NCI-H748 (cell line): ENCODE data around the gene AGTRAP.

Experiments used
- DNase-seq: peaks from one replicate; lab custom pipeline; 2025; ENCODE audit not compliant: unreplicated experiment; lab: John Stamatoyannopoulos, UW

The AGTRAP gene

DNA sequence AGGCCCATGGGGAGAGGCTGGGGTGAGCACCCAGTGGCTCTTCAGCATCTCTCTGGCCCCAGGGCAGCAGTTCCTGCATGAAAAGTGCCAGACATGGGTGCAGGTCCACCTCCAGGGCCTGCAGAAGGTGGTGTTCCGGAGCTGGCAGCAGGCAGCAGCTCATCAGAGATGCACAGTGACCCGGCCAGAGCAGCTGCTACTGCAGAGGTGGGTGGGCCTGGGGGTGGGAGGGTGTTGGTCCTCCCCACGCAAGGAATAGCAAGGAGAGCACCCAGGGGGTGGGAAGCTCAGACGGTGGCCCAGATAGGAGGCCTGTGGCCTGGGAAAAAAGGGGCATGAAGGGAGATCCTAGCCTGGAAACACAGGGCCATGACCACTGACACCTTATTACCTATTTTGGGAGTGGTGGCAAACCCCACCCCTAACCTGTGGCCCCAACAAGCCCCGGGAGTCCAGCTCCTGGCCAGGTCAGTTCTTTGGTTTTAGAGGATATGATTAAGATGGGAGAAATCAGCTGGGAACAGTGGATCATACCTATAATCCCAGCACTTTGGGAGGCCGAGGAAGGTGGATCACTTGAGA is 46.3 kb downstream of the AGTRAP start:
- DNase-seq, result no peak

DNA sequence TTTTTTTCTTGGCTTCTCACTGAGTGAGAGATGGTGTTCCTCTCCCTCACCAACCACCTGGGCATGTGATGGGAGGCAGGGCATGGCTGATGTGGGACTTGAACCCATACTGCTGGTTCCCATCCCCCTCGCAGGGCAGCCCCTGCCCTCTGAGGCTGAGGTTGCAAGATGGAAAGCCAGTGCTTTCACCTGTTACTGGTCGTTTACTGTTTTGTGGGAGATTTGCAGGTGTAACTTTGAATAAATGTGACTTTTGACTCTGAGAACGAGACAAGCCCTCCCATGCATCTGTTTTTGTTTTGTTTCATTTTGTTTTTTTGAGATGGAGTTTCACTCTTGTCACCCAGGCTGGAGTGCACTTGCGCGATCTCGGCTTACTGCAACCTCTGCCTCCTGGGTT is 47.6 kb downstream of the AGTRAP start:
- DNase-seq, result no peak

DNA sequence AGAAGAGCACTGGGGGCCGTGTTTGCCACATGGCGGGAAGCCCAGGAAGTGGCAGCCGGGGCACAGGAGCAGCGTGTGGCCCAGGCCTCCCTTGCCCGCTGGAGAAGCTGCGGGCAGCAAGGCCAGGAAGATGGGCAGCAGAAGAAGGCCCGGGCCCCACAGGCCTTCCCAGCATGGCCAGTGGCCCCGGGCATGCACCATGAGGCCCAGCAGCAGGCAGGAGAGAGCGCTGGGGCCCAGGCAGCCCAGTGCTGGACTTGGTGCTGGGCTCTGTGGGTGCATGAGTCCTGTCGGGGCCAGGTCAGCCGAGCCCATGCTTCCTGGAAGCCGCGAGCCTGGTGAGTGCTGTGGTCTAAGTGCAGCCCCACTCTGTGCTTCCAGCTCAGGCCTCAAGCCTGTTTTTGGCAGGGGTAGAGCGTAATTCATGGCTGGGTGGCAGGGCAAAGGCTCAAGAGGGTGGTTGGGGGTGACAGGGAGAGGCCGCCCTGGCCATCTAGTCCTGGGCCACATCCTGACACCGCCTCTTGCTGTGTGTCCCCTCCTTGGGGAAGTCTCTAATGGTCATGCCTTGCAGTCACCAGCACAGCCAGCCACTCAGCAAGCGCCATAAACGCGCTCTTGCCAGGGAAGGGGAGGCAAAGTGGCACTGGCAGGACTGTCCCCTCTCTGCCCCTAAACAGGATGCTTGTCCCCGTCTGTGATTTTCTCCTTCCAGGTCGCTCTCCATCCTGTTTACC is 48.5 kb downstream of the AGTRAP start:
- no peak for DNase-seq

DNA sequence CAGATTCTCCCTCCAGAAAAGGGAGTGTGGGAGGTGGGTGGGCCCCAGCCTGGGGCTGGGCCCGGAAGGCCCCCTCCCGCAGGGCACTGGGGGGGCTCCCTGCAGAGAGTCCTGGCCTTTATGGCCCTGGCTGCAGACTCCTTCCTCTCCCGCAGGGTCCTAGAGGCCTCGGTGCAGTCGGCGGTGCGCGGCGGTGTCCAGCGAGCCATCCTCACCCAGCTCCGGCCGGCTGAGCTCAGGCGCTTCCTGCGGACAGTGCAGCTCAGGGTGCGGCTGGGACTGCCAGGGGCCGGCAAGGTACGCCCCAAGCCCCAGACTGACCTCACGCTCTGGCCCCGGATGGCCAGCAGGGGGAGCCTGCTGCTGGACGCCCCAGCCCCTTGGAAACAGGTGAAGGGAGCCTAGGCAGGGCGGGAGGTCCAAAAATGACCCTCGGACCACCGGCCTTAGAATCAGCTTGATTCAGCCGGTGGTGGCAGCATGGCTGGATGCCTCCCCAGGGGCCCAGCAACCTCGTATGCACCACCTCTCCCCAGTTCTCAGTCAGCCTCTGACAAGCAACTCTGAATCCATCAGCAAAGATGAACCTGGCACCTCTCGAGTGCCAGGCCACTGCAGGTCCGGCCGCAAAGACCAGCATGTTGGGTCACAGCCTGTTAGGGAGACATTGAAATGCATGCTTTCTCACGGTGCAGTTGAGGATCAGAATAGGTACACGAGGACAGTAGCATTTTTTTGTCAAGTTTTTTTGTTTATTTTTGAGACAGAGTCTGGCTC is 49.2 kb downstream of the AGTRAP start:
- DNase-seq, result peak; percentile 31

DNA sequence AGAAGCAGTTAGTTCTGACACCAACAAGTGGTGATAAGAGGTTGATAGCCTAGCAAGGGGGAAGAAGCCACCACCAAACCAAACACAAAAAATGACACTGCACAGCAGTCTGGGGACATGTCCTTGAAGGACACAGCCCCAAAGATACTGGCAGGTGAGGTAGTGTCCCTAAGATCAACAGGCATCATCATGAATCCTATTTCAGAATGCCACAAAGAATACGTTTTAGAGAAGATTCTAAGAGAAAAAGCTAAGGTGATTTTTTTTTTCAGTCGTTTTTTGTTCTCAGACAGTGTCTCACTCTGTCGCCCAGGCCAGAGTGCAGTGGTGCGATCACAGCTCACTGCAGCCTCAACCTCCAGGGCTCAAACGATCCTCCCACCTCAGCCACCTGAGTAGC is 50.2 kb downstream of the AGTRAP start:
- DNase-seq, result no peak

DNA sequence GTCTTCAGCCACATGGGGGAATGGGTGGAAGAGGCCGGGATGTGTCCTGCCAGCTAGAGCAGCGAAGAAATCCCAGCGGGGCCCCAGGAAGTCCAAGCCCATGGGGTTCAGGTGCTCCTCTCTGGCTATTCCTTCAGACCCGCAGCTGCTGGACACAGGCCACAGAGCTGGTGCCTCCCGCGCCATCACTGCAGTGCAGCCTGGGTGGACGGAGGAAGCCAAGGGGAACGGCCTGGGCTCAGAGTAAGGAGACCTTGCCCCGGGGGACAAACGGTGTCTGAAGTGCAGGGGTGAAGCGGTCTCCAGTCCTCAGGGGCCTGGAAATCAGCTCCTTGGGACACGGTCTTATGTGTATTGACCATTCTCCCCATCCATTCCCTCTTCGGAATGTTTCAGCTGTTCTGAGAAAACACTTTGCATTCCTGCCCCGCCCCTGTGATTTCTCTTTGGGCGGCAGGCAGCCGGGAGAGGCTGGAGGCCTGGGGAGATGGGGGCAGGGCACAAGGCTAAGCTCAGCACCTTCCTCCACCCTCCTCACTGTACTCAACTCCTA is 51.4 kb downstream of the AGTRAP start:
- no peak for DNase-seq

DNA sequence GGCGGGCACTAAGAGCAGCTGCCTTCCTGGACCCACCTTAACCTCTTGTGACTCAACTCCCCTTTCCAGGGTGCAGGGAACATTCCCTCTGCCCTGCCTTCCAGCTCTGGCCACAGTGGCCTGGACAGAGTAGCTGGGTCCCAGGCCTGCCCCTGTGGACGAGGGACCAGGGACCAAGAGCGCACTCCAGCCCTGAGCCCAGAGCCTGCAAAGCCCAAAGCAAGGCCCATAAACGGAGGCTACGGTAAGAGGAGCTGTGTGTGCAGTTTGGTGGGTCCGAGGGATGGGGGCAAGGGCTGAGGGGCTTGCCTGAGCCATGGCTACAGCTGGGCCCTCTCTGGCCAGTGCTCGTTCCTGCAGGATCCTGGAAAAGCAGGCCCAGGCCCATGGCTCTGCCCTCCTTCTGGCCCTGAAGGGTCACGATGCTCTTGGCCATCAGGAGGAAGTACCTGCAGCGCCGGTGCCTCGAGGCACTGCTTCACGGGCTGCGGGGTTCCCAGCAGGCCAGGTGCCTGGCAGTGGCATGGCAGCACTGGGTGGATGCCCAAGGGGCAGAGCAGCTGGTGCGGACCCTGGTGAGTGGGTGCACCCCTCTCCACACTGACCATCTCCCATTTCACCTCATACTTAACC is 52.0 kb downstream of the AGTRAP start:
- no peak for DNase-seq

DNA sequence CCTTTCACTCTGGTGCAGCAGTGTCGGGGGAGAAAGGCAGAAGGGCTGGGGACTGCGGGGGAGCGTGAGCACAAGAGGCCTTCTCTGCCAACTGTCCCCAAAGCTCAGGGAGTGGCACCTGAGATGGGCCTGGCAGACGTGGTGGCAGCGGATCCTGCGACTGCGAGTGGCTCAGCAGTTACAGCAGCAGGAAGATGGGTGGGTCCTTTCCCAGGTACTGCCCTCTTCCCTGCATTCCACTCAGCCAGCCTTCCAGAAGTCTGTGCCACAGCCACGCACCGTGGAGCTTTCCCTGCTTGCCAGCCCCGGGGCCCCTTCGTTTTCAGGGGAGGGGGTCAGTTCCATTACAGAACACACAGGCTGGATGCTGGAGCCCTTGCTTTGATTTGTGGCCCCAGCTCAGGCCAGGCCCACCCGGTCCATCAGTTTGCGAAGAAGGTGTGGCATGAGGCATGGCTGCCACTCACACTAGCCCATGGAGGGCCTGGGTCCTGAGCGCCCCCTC is 52.7 kb downstream of the AGTRAP start:
- DNase-seq, result no peak

DNA sequence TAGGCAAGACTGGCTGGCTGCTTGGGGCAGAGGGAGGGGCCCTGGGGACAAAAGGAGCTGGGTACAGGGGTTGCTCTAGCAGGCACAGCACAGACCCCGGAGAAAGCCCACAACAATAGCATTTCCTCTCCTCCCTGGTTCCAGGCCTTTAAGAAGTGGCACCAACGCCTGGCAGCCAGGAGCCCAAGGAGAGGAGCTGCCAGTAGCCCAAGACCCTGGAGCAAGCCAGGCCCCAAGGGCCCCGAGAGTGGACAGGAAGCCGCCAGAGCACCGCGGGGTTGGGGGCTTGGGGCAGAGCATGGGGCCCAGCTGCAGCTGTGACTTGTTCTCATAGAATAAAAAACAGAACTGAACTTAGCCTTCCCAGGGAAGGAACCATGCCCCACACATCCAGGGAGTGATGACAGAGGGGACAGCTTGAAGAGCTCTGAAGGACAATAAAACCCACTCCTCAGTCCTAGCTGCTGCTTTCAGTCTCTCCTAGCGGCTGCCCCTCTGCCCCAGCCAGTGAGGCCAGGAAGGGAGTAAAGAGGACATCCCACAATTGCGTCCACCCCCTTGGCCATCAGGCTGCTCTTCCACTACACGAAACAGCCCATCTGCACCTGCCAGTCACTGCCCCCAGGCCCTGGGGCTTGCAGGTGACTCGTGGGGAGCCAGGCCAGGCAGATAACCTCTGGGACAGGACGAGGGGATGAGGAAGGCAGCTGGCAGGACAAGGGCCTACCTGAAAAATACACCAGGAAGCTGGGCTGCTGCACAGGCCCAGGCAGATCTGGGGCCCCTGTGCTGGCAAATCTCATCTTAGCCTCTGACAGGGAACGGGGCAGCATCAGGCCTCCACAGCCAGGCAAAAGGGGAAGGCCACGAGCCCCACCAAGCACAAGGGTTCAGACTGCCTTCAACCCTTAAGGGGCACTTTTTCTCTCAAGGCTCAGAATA is 53.5 kb downstream of the AGTRAP start:
- no peak for DNase-seq

DNA sequence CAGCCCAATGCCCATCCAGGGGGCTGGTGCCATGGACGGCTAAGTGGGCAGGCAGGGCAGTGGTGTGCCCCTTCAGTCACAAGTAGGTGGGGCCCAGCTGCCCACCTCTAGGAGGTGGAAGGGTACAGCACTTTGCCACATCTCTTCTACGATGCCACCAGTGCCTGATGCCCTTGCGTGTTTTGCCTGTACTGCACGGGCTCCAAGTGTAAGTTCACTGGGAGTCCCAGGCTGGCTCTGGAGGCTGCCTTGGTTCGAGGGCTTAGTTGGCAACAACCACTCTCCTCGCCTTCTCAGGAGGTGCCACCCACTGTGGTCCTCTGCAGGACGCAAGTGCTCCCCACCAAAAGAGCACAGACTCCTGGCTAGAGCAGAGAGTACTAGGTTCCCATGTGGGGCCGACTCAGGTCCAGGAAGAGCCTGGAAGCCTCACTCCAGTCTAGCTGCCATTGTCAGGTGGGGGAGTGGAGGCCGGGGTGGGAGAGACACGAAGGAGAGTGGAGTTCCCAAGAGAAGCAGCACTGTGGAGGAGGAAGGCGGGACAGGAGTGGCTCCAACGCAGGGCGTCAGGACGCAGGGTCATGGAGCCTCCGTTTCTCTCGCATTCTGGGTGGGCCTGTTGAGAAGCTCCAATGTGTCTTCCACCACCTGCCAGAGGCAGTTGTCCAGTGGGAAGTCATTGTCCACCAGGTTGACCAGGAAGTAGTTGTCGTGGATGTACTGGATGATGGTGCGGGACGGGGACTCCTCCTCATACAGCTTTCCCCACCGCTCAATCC is 54.4 kb downstream of the AGTRAP start:
- no peak for DNase-seq

DNA sequence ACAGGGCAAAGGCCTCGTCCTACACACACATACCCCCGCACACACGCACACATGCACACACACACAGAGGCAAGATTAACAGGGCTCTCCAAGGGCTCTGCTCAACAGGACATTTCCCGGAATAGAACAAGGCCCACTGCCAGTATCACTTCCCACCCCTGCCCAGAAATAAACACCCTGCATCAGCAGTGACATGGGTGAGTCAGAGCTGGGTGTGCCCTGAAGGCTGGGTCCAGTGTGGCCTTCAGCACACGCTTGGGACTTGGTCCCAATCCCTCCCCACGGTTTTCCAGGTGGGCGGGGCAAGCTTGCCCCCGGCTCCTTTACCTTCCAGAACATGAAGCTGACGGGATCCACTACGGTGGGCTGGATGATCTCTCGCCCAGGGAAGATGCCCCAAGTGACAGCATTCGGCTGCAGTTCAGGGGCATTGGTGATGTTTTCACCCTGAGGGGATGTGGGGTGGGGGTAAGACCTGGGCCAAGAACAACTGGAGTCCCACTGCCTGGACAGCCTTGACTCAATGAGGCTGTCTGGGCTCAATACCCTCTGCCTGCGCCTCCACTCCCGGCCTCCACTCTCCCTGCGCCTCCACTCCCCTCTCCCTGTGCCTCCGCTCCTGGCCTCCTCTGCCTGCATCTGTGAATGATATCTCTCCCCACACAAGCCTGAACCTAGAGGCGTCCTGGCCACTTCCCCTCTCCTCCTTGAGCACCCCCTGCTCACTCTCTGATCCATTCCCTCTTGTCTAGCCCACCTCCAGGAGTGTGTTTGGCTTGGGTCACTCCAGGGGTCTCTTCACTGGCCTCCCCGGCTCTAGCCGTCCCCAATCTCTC is 55.2 kb downstream of the AGTRAP start:
- DNase-seq, result no peak

DNA sequence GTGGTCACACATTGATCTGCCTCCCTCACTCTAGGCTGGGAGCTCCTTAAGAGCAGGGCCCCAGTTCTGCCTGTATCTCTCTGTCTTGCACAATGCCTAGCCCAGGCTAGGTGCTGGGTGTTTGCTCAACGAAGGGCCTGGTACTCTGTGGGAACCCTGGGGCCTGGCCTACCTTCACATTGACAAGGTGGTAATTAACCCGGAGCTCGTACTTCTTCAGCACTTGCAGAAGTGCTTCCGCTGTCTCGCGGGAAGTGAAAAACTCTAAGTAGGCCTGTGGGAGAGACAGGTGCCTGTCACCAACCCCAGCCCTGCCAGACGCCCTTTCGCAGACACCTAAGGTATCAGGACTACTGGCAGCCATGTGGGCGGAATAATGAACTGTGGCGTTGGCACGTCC is 56.2 kb downstream of the AGTRAP start:
- no peak for DNase-seq

DNA sequence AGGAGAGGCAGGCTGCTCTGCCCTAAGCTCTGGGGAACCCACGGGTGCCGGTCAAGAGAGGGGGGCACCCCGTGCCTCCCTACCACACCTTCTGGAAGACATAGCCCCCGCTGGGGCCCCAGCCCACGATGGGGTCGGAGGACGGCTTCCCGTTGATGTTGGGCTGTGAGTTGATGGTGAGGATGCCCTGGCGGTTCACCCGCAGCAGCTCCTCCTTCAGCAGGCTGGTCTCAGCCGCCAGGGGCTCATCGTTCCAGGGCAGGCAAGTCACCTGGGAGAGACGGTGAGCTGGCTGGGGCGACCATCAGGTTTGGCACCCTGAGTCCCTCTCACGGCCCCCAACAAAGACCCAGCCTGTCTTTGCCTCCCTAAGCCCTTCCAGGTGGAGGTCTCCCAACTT is 57.9 kb downstream of the AGTRAP start:
- no peak for DNase-seq

DNA sequence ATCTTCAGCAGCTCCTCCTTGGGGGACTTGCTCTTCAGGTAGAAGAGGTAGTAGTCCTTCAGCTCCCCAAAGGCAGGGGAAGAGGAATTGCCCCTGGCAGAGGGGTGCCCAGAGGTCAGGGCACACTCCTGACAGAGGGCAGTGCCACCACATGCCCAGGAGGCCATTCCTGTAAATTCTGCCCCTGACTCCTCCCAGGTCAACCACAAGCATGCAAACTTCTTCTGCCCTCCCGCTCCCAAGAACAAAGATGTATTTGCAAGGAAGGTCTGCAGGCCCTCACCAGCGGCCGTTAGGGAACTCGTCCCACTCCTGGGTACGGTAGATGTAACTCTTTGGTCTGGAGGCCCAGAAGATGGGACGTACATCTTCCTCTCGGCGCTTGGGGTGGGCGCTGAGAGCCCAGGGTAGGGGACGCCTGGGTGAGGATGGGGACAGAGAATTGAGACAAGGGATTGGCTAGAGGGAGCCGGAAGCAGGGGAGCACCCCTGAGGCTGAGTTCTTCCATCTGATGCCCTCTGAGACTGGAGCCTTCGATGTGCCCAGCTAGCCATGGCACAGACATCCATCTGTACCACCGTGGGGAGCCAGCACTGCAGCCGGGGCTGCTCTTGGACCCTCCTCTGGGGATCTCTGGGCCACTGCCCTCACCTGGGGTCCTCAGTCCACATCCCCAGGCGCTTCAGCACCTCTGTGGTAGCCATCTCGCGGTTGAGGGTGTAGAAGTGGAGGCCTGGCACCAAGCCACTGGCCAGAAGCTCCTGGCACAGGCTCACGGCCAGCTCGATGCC is 58.7 kb downstream of the AGTRAP start:
- no peak for DNase-seq

DNA sequence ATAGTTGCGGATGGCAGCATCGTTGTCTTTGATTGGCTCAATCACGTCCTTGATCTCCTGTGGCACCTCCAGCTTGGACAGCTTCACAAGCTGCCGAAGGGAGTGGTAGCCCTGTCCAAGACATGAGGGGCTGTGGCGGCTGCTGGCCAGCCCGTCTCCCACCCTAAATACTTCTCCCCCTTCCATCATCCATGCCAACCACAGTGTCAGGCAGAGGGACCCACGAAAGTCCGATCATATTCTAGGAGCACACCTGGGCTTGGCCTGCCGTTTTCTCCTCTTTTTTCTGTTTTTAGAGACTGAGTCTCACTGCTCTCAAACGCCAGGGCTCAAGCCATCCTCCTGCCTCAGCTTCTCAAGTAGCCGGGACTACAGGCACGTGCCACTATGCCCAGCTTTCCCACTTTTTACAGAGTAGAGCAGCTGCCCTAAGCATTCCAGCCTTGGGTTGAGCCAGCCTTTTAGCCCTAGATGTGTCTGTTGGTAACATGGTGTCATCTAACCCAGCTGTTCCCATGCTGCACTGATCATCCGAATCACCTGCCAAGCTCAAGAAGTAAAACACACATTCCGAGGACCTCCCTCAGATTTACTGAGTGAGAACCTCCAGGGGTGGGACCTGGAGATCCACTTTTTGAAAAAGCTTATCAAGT is 59.4 kb downstream of the AGTRAP start:
- DNase-seq, result no peak

DNA sequence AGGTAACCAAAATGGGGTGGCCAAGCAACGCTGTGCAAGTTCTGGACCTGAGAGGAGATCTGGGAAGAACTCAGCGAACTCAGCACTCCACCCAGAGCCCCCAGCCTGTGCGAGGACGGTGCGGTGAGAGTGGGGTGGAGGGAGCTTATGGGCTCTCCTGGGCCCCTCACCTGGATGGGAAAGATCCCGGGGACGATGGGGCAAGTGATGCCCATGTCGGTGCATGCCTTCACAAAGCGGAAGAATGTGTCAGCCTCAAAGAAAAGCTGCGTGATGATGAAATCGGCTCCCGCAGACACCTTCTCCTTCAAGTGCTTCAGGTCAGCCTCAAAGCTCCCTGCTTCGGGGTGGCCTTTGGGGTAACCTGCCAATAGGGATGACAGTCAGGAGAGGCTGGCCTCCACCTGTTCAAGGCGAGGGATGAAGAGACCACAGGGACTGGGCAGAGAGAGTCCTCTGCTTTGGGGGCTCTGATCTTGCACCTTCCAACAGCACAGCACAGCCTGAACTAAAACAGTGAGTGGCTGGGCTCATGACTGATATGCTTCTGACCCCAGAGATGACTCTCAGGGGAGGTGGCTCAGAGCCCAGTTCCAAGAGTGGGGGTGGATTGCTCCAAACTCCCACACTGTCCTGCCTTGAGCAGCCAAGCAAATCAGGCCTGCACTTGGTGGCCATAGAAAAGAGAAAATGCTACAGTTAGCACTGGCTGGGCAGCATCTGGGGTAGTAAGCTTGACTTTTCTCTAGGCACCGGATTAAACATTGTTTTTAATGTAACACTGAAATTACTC is 60.3 kb downstream of the AGTRAP start:
- DNase-seq, result no peak
